IMR-90 (cell line): Measurements from ENCODE around the gene GNE. TPM values are rescaled to one million over a fixed set of nuclear protein-coding genes. Genes with fewer than 3 reads are reported as not detected.

ENCODE experiments used
- ATAC-seq: fragments of 200-7000 bp; cut with Tn5 transposase; 2 replicates; pipeline ENCODE4 v1.9.1; 2020; ENCODE audit warnings: low read depth, mild to moderate bottlenecking, moderate library complexity
- BruUV-seq: library from RNA; stranded (reverse); fragments of 400-500 nt; replicated peaks from 2 replicates; lab custom pipeline; 2021; lab: Mats Ljungman, UMichigan
- CTCF ChIA-PET: fragments of 300-600 bp; formaldehyde crosslinking; extraction: SDS; loops from one replicate; lab custom pipeline; 2021; ENCODE audit warnings: antibody characterized with exemption; lab: Yijun Ruan, JAX
- POLR2A ChIA-PET: fragments of 300-600 bp; sonication (Branson Sonifier 250); formaldehyde crosslinking; loops from one replicate; lab custom pipeline; 2022; ENCODE audit warnings: antibody characterized with exemption; ENCODE audit not compliant: unreplicated experiment; lab: Charles Lee
- DNase-seq: peaks from one replicate; pipeline ENCODE4 v3.0.0; 2013
- H2AFZ ChIP-seq: replicated peaks from 2 replicates; pipeline ENCODE3; 2013; ENCODE audit warnings: low read length, mild to moderate bottlenecking; ENCODE audit not compliant: poor library complexity
- H2AK5ac ChIP-seq: 2 replicates; pipeline ENCODE4 v1.6.1; 2013; ENCODE audit warnings: low read depth, low read length, inconsistent platforms
- H2AK9ac ChIP-seq: replicated peaks from 2 replicates; pipeline ENCODE3; 2013; ENCODE audit warnings: mild to moderate bottlenecking, low read depth, low read length, moderate library complexity; ENCODE audit not compliant: poor library complexity
- H2BK120ac ChIP-seq: 2 replicates; pipeline ENCODE4 v1.6.1; 2013; ENCODE audit warnings: low read depth, low read length, inconsistent platforms
- H2BK15ac ChIP-seq: 3 replicates; pipeline ENCODE4 v1.6.1; 2013; ENCODE audit warnings: low read depth, low read length, inconsistent platforms
- H2BK20ac ChIP-seq: 2 replicates; pipeline ENCODE4 v1.6.1; 2013; ENCODE audit warnings: low read depth, mild to moderate bottlenecking, inconsistent platforms, low read length, moderate library complexity
- H2BK5ac ChIP-seq: 2 replicates; pipeline ENCODE4 v1.6.1; 2013; ENCODE audit warnings: mild to moderate bottlenecking, low read depth, low read length, inconsistent platforms; ENCODE audit not compliant: poor library complexity, severe bottlenecking
- H3K14ac ChIP-seq: replicated peaks from 2 replicates; pipeline ENCODE4 v1.6.1; 2013; ENCODE audit warnings: low read depth, low read length, inconsistent platforms
- H3K18ac ChIP-seq: 2 replicates; pipeline ENCODE4 v1.6.1; 2013; ENCODE audit warnings: low read depth, low read length, control low read depth
- H3K23ac ChIP-seq: 2 replicates; pipeline ENCODE4 v1.6.1; 2013; ENCODE audit warnings: low read depth, low read length, inconsistent platforms
- H3K27ac ChIP-seq: 2 replicates; pipeline ENCODE4 v1.5.1; 2013; ENCODE audit warnings: mild to moderate bottlenecking, control low read depth, low read length; ENCODE audit not compliant: insufficient read depth
- H3K27me3 ChIP-seq: 2 replicates; pipeline ENCODE4 v1.6.1; 2013; ENCODE audit warnings: low read length; ENCODE audit not compliant: control insufficient read depth, insufficient read depth
- H3K36me3 ChIP-seq: 2 replicates; pipeline ENCODE4 v1.6.1; 2013; ENCODE audit warnings: low read length, mixed read lengths; ENCODE audit not compliant: control insufficient read depth, insufficient read depth
- H3K4ac ChIP-seq: 2 replicates; pipeline ENCODE4 v1.6.1; 2013; ENCODE audit warnings: low read depth, low read length, inconsistent platforms
- H3K4me1 ChIP-seq: 2 replicates; pipeline ENCODE4 v1.6.1; 2013; ENCODE audit warnings: low read length, mixed read lengths; ENCODE audit not compliant: control insufficient read depth, insufficient read depth
- H3K4me2 ChIP-seq: 2 replicates; pipeline ENCODE4 v1.6.1; 2013; ENCODE audit warnings: low read depth, mild to moderate bottlenecking, control low read depth, low read length, moderate library complexity
- H3K4me3 ChIP-seq: 2 replicates; pipeline ENCODE4 v1.5.1; 2013; ENCODE audit warnings: low read depth, mild to moderate bottlenecking, control low read depth, low read length, moderate library complexity; ENCODE audit not compliant: insufficient read depth
- H3K56ac ChIP-seq: 2 replicates; pipeline ENCODE4 v1.6.1; 2013; ENCODE audit warnings: low read length, inconsistent platforms; ENCODE audit not compliant: insufficient read depth; ENCODE audit errors: extremely low read depth
- H3K79me1 ChIP-seq, 2 experiments: 2 replicates each; pipeline ENCODE4 v1.6.1; 2013; ENCODE audit warnings: low read length in 2 of 2, inconsistent platforms in 1 of 2, low read depth in 1 of 2
- H3K9ac ChIP-seq: 2 replicates; pipeline ENCODE4 v1.6.1; 2013; ENCODE audit warnings: low read depth, low read length, control low read depth
- H3K9me1 ChIP-seq: 2 replicates; pipeline ENCODE4 v1.6.1; 2013; ENCODE audit warnings: low read length, inconsistent platforms; ENCODE audit not compliant: insufficient read depth
- H3K9me3 ChIP-seq: 2 replicates; pipeline ENCODE4 v1.6.1; 2013; ENCODE audit warnings: low read length; ENCODE audit not compliant: control insufficient read depth, insufficient read depth
- H4K20me1 ChIP-seq: 2 replicates; pipeline ENCODE4 v1.6.1; 2013; ENCODE audit warnings: low read length, inconsistent platforms; ENCODE audit not compliant: insufficient read depth
- H4K5ac ChIP-seq: 2 replicates; pipeline ENCODE4 v1.6.1; 2013; ENCODE audit warnings: mild to moderate bottlenecking, low read depth, low read length, control low read depth
- H4K8ac ChIP-seq, 2 experiments: 2 replicates each; pipeline ENCODE4 v1.6.1; 2013; ENCODE audit warnings: low read depth in 2 of 2, low read length in 2 of 2, control low read depth in 1 of 2, inconsistent platforms in 1 of 2
- H4K91ac ChIP-seq: 2 replicates; pipeline ENCODE4 v1.6.1; 2013; ENCODE audit warnings: low read depth, low read length, inconsistent platforms; ENCODE audit not compliant: insufficient read depth
- FOS ChIP-seq: fragments of 150-350 bp; IDR thresholded peaks from 2 replicates; pipeline ENCODE4 v1.6.1; 2016; ENCODE audit warnings: low read depth, low read length
- POLR2A ChIP-seq: IDR thresholded peaks from 2 replicates; pipeline ENCODE4 v1.6.1; 2012; ENCODE audit warnings: mild to moderate bottlenecking, low read depth, low read length
- RCOR1 ChIP-seq: IDR thresholded peaks from 2 replicates; pipeline ENCODE4 v1.6.1; 2012; ENCODE audit warnings: mild to moderate bottlenecking, low read length, improper control_type of control experiment; ENCODE audit not compliant: insufficient replicate concordance
- RFX5 ChIP-seq: IDR thresholded peaks from 2 replicates; pipeline ENCODE4 v1.8.0; 2012; ENCODE audit warnings: low read depth, mild to moderate bottlenecking, low read length, moderate library complexity
- dilution Hi-C: fragments of 300-500 bp; cut with HindIII; formaldehyde crosslinking; loops from one replicate; pipeline ENCODE4 v1.14.3; 2018; ENCODE audit warnings: low sequenced_read_pairs; ENCODE audit not compliant: unreplicated experiment
- in situ Hi-C: fragments of 300-500 bp; cut with MboI; formaldehyde crosslinking; loops from 3 replicates; pipeline ENCODE4 v1.14.3; 2019; ENCODE audit warnings: low sequenced_read_pairs, inconsistent platforms, mixed read lengths
- intact Hi-C: fragments of 100-400 bp; cut with micrococcal nuclease; formaldehyde crosslinking; loops from 2 replicates; pipeline ENCODE4 v1.10.0; 2022
- polyA plus RNA-seq, 3 experiments: library from polyadenylated mRNA; depleted of rRNA; stranded (reverse); fragments of >200 nt; gene quantifications; 2 replicates each; pipeline ENCODE4 v1.2.3, GENCODE V29; 2012; ENCODE audit warnings: low replicate concordance in 1 of 3
- total RNA-seq: library from RNA; depleted of rRNA; stranded (reverse); fragments of >200 nt; gene quantifications from 2 replicates; pipeline ENCODE4 v1.2.3, GENCODE V29; 2012

The GNE gene
- total and polyA plus RNA-seq, 2 of the 4 experiments (the other 2 are of a cell fraction) = 11.7 to 34.1 TPM

GRCh38 chr9:36214571-36214970, 43.7 kb downstream of the GNE start:
- Histone ChIP-seq H2BK5ac (no peak overlapping the region), H3K4me1 (peaks cover 9% of the 10 kb centered on the region), H3K4ac (no peak overlapping the region), H2BK20ac (no peak overlapping the region), H4K8ac (no peak overlapping the region), H2AFZ (no peak overlapping the region), H3K23ac (no peak overlapping the region), H3K79me1 (peaks cover 49 to 83% of the 10 kb centered on the region in 2 experiments), H2BK15ac (no peak overlapping the region), H2AK5ac (no peak overlapping the region), H3K4me3 (no peak overlapping the region), H3K9ac (no peak overlapping the region), H3K27ac (no peak overlapping the region), H3K4me2 (no peak overlapping the region), H3K14ac (no peak overlapping the region), H3K9me1 (peaks cover 27% of the 10 kb centered on the region), H4K20me1 (peaks cover 45% of the 10 kb centered on the region), H3K9me3 (no peaks in the 10 kb centered on the region), H4K91ac (no peak overlapping the region), H3K18ac (no peak overlapping the region), H2AK9ac (no peak overlapping the region), H3K27me3 (no peaks in the 10 kb centered on the region), H3K36me3 (peaks cover 62% of the 10 kb centered on the region), H4K5ac (no peak overlapping the region), H2BK120ac (no peak overlapping the region), H3K56ac (no peak overlapping the region)
- POLR2A ChIA-PET = no interaction called here
- peak; percentile 71 for DNase-seq
- TF ChIP-seq FOS (no peak), RCOR1 (no peak), POLR2A (no peak), RFX5 (no peak)
- peak; percentile 66 for ATAC-seq
- intact Hi-C loops = loop anchor here (5.0 kb wide), 1 partner anchor 113 kb away; no protein-coding TSS in a partner anchor
- dilution Hi-C loops = no loop called here
- no TSS peak for BruUV-seq
- in situ Hi-C loops = no loop called here
- CTCF ChIA-PET = no interaction called here
